Activated CD8-positive, alpha-beta memory T cell treated with anti-CD3 and anti-CD28 coated beads for 4 hours (primary cell): ENCODE results near the gene POLN.

Source experiments
- DNase-seq, 2 donors: peaks; one replicate each; pipeline ENCODE4 v3.0.0-alpha.2; 2020; ENCODE audit warnings: low read depth in 2 of 2

The POLN gene

DNA sequence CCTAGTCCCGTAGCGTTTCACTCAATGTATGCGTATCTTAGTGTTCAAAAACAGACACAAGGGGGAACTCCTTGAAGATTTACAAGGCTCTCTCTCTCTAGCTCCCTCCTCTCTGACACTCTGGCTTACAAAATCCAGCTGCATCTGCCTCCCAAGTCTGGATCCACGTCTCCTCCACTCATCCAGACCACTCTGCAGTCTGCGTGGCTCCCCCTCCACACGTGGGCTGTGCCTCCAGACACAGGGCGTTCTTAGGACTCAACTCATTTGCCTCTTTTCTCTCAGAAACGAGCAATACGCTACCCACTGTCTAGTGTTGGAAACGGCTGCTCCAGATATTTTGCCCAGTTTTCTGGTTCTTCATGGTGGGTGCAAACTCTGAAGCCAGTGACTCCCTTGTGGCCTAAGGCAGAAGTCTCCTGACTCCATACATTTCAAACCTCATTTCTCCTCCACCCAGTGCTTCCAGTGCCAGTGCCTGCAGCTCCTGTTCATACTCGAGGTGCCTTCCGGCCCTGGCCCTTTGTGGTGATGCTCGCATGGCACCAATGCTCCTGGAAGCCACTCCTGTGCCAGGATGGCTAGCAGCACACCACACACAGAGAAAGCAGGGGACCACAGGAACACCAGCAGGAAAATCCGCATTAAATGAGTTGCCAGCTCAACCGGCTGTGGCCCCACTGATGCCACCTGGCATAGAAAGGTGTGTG is 158.7 kb downstream of the POLN start:
- no peak for DNase-seq

DNA sequence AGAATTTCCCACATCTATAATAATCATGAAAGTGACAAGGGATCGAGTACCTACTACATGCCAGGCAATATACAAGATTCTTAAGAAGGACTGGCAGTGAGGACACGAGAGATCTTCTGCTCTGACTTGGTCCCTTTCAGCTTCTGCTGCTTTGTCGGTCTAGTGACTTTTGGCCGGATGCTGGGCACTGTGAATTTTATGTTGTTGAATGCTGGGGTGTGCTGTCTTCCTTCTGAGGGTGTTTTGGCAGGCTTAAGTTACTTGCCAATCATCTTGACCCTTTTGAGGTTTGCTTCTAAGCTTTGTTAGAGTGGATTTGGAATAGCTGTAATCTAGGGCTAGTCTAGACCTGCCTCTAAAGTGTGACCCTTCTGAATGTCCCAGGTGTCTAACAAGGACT is 159.3 kb downstream of the POLN start:
- DNase-seq: no peak

DNA sequence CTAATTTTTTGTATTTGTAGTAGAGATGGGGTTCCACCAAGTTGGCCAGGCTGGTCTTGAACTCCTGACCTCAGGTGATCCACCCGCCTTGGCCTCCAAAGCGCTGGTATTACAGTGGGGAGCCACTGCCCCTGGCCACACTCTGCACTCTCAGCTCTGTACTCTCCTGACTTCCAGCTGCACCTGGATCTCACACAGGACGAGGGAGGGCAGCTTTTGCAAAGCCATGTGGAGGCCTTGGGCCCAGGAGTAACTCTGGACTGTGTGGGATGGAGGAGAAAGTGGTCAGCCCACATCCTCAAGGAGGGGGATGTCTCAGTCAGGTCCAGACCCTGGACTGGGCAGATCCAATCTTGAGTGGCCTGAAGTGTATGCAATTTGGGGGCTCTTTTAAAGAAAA is 159.8 kb downstream of the POLN start:
- DNase-seq: no peak

DNA sequence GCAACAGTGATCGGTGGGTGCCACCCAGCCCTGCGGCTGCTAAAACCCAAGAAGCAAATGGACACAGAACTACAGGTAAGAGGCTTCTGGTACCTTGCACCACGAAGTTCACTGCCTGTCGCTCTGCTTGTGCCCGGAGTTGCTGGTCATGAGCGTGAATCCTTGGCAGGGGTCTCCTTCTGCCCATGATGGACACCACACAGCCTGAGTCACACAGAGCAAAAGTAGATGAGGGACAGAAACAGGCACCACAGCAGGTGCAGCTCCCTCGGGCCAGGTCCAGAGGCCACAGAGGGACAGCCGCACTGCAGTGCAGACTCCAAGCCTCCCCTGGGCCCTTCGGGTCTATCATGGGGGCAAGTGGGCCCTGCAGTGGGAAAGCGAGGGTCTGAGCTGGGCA is 160.4 kb downstream of the POLN start:
- no peak for DNase-seq

DNA sequence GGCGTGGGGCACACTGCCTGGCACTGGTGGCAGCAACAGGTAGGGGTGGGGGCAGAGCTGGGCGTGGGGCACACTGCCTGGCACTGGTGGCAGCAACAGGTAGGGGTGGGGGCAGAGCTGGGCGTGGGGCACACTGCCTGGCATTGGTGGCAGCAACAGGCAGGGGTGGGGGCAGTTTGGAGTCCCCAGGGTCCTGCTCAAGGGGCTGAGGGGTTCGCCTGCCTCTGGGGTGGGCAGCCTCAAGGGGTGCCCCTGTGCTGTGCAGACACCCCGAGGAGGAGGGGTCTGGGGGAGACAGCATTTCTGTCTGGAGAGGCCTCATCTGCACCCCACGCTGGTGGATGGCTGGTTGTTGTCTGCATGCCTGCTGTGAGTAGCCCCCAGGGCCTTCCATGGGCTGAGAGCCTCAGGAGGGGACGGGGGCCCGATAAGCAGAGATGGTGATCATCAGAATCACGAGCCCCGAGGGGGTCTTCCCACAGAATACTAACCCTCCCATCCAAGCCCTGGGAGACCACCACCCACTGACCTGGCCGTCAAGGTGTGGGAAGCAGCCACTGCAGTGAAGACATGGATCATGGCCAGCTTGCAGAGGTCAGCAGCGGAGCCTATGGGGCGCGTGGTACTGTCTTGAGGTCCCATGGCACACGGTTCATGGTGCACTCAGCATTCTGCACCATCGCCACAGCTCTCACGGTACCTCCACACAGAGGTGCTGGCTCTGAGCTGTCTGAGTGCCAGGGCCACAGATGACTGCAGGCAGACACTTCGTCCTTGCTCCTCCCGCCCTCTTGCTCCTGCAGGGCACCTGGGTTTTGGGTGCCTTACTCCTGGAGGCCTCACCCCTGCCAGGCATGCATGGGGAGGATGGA is 161.3 kb downstream of the POLN start:
- no peak for DNase-seq

DNA sequence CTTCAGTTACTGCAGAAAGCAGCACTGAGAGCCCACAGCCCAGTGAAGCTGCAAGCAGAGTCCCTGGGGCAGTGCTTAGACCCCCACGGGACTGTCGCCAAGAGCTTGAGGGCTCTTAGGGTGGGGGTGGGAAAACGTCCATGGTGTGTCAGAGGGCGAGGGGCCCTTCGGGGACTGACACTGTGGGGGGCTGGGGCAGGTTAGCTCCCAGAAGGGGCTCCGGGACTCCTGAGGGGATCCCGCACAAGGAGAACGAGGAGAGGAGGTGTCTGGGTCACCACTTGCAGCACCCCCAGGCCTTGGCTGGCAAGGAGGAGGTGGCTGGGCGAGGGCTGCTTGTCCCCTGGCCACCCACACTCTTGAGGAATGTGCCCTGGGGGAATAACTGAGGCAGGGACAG is 162.0 kb downstream of the POLN start:
- DNase-seq: no peak

DNA sequence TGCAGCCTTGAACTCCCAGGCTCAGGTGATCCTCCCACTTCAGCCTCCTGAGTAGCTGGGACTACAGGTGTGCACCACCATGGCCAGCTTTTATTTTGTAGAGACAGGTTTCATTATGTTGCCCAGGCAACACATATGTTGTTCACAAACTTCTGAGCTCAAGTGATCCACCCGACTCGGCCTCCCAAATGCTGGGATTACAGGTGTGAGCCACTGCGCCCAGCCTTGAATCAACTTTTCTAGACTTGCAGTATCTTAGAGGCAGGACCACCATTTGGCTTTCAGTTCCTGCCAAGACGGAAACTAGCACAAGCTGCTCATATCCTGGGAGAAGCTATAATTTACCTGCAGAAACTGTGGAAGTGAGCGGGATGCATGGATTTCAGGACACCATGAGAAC is 162.9 kb downstream of the POLN start:
- no peak for DNase-seq

DNA sequence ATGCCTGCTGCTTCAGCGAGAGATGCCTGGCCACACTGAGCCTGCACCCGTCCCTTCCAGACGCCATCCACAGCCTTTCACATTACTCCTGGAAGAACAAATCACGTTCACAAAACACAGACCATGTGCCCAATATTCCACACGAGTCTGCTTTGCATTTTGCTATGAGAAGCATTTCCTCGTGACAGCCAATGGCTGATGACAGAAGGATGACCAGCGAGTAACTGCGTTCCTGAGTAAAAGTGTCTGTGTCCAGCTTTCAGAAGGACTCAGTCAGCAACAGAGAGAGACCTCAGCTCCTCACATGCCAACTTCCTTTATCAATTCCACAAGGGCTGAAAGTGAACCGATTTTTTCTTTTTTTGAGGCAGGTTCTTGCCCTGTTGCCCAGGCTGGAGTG is 163.3 kb downstream of the POLN start:
- no peak for DNase-seq

DNA sequence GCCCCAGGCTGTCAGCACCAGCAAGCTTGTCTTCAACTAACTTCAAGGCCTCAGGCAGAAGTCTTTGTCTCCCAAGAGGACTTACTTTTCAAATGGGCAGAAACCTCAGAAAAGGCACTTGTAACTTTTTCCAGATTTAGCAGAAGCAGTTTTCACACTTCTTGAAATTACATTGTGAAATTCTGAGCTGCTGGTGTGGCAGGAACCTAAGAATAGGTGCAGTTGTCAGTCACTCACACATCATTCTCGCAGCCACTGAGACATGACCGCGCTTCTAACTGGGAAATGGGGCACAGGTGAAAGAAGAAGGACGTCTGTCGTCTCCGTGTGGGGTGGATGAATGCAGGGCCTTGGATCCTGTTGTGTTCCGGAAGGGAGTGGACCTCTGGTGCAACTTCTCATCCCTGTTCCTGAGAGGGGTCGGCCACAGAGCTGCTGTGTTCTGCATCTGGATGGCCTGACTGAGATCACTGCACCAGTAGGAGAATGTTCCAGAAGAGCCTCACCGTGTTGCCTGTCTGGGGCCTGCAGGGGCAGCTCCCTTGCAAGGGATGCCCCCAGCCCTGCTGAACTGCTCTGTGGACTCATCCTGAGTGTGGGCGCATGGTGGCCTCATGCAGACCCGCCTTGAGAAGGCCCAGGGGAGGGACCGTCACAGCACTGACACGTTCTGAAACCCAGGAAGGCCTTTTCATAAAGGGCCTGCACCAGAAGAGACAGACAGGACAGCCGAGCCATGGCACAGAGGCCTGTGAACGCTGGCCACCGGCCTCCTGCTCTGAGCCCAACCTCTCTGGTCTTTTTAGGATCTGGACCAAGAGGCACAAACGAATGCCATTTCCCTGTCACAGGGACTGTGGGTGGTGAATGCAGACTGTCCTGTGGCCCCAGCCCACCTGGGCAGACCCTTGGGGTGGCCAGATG is 164.1 kb downstream of the POLN start:
- DNase-seq: no peak

DNA sequence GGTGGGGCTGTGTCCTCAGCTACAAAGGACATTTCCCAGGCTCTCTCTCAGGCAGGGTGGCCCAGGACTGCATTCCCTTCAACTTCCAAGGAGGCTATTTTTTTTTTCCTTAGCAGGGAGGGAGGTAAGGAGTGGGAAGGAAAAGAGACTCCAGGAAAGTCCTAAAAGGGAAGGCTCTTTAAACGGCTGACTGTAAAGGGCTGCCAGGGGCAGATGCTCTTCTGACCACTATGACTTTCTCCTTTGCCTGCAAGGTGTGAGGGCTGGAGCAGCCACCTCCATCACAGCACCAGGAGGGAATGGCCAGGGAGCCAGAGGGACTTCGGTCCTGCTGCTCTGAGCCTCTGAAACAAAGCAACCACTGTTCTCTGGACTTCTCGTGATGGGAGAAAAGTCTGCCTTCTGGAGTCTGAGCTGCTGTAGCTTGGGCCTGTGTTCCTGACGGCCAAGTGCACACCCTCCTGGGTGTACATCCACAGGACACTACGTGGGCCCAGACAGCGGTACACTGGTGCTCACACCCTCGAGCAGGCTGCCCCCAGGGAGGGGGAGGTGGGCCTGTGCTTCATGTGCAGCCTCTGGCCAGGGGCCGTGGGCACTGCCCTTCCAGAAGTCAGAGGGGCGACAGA is 164.9 kb downstream of the POLN start:
- no peak for DNase-seq

DNA sequence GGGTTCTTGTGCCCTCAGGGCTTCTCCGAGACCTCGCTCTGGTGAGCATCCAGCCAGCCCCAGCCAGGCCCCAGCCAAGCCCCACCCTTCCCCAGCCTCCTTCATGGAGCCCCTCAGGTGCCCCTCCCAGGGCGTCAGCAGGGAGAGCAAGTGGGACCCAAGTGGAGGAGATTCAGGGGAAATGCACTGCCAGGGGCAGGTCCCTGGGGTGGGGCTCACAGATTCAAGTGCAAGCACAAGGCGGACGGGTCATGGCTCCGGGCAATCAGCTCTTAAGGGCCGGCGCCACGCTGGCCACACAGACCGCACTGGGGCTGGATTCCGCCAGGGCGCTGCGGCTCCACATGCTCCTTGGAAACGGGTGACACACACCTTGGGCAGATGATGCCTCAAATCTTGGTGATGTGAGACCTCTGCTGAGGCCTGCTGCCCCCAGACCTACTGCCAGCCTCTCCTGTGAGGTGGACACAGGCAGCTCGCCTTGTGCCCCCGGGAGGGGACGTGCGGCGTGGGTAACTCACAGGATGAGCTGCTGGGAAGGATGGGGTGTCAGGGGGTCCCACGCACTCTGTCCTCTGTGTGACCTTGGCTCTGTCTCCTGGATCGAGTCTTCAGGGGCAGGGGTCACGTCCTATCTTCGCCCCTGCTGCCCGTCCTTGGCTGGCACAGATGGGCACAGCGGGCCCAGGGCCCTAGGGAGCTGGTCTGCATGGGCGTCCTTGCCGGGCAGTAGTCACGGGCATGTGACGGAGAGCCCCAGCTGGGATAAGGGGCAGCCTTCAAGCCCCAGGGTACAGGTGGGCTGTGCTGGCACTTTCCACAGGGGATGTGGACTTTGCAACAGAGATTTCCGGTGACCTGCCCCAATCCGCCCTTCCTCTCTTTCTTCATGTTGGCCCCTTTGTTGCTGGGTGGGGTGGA is 165.7 kb downstream of the POLN start:
- DNase-seq: no peak

DNA sequence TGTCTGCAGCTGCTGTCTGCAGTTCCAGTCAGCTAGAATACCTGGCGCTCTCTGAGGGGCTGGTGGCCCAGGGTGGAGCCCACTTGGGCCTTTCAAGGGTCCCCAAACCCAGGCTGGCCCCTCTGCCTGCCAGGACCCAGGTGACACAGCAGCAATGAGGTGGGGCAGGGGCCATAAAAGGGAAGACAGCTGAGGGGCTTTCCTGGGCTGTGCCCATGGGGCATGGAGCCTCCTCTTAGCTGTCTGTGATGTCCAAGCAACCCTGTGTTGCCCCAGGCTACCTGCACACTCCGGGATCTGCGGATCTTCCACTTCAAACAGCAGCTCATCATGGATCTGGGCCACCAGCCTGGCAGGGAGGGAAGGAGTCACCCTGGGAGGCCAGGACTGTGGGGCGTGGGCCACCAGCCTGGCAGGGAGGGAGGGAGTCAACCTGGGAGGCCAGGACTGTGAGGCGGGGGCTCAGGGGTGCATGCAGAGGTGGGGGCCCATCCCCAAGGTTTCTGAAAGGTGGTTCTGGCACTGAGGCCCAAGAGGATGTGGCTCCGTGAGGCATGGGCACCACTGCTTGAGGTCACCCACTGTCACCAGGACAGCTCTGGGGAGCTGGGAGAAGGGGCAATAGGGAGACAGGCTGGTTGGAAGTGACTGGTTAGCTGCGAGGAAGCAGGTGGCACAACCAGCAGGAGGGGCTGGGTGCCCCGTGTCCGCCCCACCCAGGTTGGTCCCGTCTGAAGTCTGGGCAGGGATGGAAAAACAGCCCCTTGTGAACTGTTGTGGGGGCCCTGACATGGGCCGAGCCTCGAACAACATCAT is 166.5 kb downstream of the POLN start:
- DNase-seq: no peak

DNA sequence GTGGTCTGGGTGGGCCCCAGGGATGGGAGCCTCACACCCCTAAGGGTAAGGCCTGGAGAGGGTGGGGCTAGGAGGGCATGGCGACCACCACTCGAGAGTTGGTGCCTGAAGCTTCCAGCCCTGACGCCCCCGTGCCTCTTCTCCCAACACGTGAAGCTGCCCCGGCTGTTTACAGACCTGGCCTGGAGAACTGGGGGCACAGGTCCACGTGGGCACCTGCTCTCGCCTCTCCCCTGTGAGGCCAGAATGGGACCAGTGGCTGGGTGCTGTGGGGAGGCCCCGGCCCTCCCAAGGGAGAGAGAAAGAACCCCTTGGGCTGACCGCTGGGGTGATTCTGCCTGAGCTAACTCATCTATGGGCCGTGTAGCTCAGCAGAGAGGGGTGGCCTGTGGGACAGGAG is 167.3 kb downstream of the POLN start:
- DNase-seq: no peak

DNA sequence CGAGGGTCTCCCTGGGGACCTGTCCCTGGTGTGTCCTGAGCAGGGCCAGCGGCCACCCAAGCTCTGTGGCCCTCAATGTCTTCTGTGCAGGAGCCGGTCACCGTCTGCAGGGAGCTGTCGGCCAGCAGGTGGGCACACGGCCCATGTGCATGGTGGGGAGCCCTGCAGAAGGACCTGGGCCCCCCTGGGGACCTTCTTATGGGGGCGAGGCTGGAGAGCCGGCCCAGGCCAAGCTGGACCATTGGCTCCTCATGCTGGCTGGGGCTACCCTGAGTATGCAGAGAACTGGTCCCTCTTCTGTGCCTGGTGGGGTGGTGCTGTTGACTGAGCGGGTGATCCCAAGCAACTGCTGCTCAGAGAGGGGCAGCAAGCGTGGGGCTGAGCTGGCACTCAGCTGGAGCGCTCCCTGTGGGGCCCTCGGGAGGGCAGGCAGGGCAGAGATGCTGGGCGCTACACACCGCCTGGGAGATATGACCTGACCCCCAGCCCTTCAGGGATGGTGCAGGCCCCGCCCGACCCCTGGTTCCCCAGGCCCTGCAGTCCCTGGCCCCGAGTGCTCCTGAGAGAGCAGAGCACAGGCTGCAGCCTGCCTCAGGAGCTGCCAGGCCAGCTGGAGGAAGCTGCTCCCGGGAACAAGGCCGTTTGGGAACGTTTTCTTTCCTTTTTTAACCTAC is 168.0 kb downstream of the POLN start:
- DNase-seq: no peak

DNA sequence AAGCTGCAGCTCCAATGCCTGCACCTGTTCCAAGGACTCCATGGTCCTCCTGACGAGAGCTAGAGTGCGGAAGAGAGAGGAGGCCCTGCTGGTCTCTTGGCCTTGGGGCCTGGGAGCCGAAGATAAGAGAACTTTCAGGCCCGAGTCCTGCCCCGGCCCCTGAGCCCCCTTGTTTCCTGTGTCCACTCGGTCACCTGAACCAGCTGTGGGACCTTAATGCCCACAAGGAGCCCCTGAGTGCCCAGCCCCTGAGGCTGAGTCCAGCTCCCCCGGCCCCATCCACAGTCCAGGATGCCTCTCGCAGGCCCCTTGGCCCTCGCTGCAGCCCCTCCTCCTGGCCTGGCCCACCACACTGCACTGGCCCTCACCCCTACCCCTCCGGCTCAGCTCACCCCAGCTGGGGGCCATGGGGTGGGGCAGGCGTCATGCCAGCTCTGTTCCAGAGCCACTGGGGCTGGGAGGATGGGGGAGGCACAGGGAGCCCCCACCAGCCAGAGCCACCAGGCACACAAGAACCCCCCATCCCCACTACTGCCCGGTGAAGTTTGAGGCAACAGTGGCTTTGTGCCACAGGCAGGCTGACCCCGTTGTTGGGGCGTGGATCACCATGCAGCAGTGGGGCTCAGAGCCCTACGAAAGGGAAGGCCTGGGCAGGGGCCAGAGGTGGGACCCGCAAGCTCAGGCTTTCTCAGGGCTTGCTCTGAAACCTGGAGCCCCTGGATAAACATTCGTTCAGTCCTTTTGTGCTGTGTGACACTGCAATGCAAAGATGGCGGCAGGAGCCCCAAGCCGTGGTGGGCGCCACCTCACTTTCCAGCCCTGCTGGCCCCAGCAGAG is 168.7 kb downstream of the POLN start:
- DNase-seq: no peak

DNA sequence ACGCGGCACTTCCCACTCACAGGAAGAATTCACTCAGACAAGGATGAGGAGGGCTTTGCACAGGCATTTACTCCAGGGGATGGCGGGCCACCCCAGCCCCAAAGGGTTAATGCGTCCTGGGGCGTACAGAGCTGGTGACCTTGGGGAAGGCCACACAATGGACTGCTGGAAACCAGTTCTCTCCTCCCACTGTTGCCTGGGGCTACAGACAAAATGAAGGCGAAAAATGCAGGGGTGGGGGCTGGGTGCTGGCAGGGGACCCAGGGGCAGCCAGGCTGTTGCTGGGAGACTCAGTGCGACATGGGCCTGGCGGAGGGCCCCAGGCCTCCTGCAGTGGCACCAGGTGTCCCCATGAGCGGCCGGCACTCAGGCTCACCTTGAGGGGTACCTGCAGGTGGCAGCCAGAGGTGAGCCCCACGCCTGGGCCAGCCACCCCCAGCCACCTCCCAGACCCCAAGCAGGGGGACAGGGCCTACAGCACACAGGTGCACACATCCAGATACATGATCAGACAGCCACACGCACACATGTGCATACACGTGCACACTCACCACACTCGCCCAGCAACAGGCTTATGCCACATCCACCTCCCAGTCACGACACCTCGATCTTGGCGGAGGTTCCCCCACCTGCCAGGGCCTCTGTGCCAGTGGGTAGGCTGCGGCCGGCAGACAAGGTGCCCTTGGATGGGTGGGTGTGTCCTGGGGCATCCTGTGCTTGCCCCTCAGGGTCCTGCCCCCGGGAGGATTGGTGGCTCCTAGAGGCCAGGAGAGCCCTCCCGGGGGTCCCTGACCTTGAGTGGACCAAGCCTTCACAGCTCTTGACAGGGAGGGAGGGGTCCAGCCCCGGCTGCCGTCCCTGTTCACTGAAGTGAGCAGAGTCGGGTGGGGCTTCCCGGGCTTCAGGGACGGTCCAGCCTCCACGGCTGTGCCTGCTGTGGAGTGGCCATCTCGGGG is 169.7 kb downstream of the POLN start:
- DNase-seq: no peak

DNA sequence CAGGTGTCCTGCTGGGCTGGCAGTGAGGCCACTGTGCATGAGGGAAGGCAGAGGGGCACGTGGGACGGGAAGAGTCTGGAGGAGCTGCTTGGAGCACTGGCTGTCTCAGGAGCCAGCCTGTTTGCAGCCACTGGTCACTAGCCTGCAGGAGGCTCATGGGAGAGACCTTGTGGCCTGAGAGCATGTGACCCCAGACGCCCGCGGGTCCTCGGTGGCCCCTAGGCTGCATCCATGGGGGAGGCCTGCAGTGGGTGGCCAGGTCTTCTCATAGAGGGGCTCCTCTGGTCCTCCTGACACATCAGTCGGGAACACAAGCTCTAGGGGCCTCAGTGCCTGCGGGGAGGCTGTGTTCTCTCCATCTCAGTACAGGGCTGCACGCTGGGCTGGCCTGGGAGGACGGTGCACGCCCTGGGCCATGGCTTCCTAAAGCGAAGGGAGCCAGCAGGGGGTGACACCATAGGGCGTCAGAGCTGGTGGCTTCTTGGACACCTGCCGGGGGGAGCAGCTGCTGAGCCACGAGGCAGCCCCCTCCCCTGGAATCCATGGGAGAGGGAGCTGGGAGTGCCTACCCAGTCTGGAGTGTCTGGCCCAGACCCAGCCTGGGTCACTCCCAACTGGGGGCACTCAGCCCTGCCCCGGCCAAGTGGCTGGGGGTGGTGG is 170.5 kb downstream of the POLN start:
- no peak for DNase-seq
